Stimulated activated CD8-positive, alpha-beta memory T cell treated with anti-CD3 and anti-CD28 coated beads, Interleukin-2, amount 100 ng/mL, for 1 hour (primary cell): ENCODE measurements around the gene ZNF24.

ENCODE experiments used
- DNase-seq, 2 donors: peaks; one replicate each; pipeline ENCODE4 v3.0.0-alpha.2; 2020; ENCODE audit warnings: low read depth in 2 of 2

ZNF24 gene

GRCh38 chr18:35296060-35296459 lies 48.2 kb downstream of the ZNF24 start:
- DNase-seq: no peak

- DNase-seq: no peak
Measured at GRCh38 chr18:35291166-35291565, 53.1 kb downstream of the ZNF24 start.

GRCh38 chr18:35290094-35290735 lies 54.0 kb downstream of the ZNF24 start, which contains the start of gene ZSCAN30:
Gene ZSCAN30 (minus strand): TSS chr18:35290229. CDS start chr18:35264352, 25,877 bp downstream.
- peak; percentile 92 to 94 for DNase-seq

GRCh38 chr18:35289727-35290093 lies 54.5 kb downstream of the ZNF24 start:
- no peak for DNase-seq

- no peak for DNase-seq
Measured at GRCh38 chr18:35289293-35289692, 54.9 kb downstream of the ZNF24 start.

GRCh38 chr18:35284841-35285240 lies 59.4 kb downstream of the ZNF24 start:
- no peak for DNase-seq

GRCh38 chr18:35283923-35284794 lies 60.1 kb downstream of the ZNF24 start:
- DNase-seq: no peak

GRCh38 chr18:35282353-35282752 lies 61.9 kb downstream of the ZNF24 start:
- no peak for DNase-seq
